WERI-Rb-1 (cell line): ENCODE results near the gene FGFR2.

Experiments
- DNase-seq: peaks from one replicate; pipeline ENCODE4 v3.0.0-alpha.2; 2020
- H3K27ac ChIP-seq: fragments of 250-450 bp; sonication (Bioruptor Pico); 2 replicates; pipeline ENCODE4 v1.5.1; 2020; ENCODE audit warnings: mild to moderate bottlenecking, moderate library complexity
- H3K27me3 ChIP-seq: fragments of 250-450 bp; sonication (Bioruptor Pico); 2 replicates; pipeline ENCODE4 v1.5.1; 2021; ENCODE audit warnings: mild to moderate bottlenecking, low read depth, moderate library complexity; ENCODE audit not compliant: insufficient read depth, severe bottlenecking
- H3K36me3 ChIP-seq: fragments of 250-450 bp; sonication (Bioruptor Pico); 2 replicates; pipeline ENCODE4 v1.5.1; 2020; ENCODE audit warnings: mild to moderate bottlenecking, moderate library complexity
- H3K4me3 ChIP-seq: 2 replicates; pipeline ENCODE4 v1.5.1; 2011; ENCODE audit warnings: low read depth, mild to moderate bottlenecking, control low read depth, low read length
- H3K9me3 ChIP-seq: fragments of 250-450 bp; sonication (Bioruptor Pico); 2 replicates; pipeline ENCODE4 v1.5.1; 2021; ENCODE audit warnings: mild to moderate bottlenecking, moderate library complexity; ENCODE audit not compliant: severe bottlenecking
- CTCF ChIP-seq: IDR thresholded peaks from 2 replicates; pipeline ENCODE4 v1.5.1; 2011; ENCODE audit warnings: low read depth, mild to moderate bottlenecking, control low read depth, inconsistent platforms, low read length

FGFR2 gene

GRCh38 chr10:121577568-121577967 lies 20.7 kb downstream of the FGFR2 start:
- Histone ChIP-seq H3K9me3 (no peaks in the 10 kb centered on the region), H3K27me3 (no peaks in the 10 kb centered on the region), H3K27ac (no peak overlapping the region), H3K36me3 (no peaks in the 10 kb centered on the region; the same call in 1 of the 2 replicates), H3K4me3 (no peak overlapping the region)
- no peak for TF ChIP-seq CTCF
- DNase-seq: no peak

- no peaks in the 10 kb centered on the region for H3K27me3 ChIP-seq
- H3K9me3 ChIP-seq: no peaks in the 10 kb centered on the region
- no peak overlapping the region for H3K27ac ChIP-seq
- H3K4me3 ChIP-seq: no peak overlapping the region
- H3K36me3 ChIP-seq: no peaks in the 10 kb centered on the region; the same call in 1 of the 2 replicates
- no peak for DNase-seq
- TF ChIP-seq CTCF: no peak
Measured at GRCh38 chr10:121576139-121576538, 22.1 kb downstream of the FGFR2 start.

- no peak for TF ChIP-seq CTCF
- Histone ChIP-seq H3K9me3 (no peaks in the 10 kb centered on the region), H3K27ac (no peak overlapping the region), H3K4me3 (no peak overlapping the region), H3K27me3 (no peaks in the 10 kb centered on the region), H3K36me3 (no peaks in the 10 kb centered on the region; the same call in 1 of the 2 replicates)
- DNase-seq: no peak
Measured at GRCh38 chr10:121574519-121575166, 23.6 kb downstream of the FGFR2 start.

- no peaks in the 10 kb centered on the region for H3K27me3 ChIP-seq
- no peak overlapping the region for H3K4me3 ChIP-seq
- H3K9me3 ChIP-seq: no peaks in the 10 kb centered on the region
- no peak for DNase-seq
- TF ChIP-seq CTCF: no peak
- H3K27ac ChIP-seq: no peak overlapping the region
- H3K36me3 ChIP-seq: no peaks in the 10 kb centered on the region
Measured at GRCh38 chr10:121573538-121573941, 24.7 kb downstream of the FGFR2 start.

GRCh38 chr10:121572859-121573537 lies 25.2 kb downstream of the FGFR2 start:
- H3K27me3 ChIP-seq: no peaks in the 10 kb centered on the region
- no peak for TF ChIP-seq CTCF
- no peak overlapping the region for H3K27ac ChIP-seq
- no peaks in the 10 kb centered on the region for H3K36me3 ChIP-seq
- no peak for DNase-seq
- H3K9me3 ChIP-seq: no peaks in the 10 kb centered on the region
- no peak overlapping the region for H3K4me3 ChIP-seq

- no peaks in the 10 kb centered on the region for H3K9me3 ChIP-seq
- H3K36me3 ChIP-seq: no peaks in the 10 kb centered on the region
- TF ChIP-seq CTCF: no peak
- H3K27me3 ChIP-seq: no peaks in the 10 kb centered on the region
- no peak overlapping the region for H3K4me3 ChIP-seq
- no peak overlapping the region for H3K27ac ChIP-seq
- no peak for DNase-seq
Measured at GRCh38 chr10:121570315-121570714, 27.9 kb downstream of the FGFR2 start.
